ENCODE data around the gene MESD.

DNA sequence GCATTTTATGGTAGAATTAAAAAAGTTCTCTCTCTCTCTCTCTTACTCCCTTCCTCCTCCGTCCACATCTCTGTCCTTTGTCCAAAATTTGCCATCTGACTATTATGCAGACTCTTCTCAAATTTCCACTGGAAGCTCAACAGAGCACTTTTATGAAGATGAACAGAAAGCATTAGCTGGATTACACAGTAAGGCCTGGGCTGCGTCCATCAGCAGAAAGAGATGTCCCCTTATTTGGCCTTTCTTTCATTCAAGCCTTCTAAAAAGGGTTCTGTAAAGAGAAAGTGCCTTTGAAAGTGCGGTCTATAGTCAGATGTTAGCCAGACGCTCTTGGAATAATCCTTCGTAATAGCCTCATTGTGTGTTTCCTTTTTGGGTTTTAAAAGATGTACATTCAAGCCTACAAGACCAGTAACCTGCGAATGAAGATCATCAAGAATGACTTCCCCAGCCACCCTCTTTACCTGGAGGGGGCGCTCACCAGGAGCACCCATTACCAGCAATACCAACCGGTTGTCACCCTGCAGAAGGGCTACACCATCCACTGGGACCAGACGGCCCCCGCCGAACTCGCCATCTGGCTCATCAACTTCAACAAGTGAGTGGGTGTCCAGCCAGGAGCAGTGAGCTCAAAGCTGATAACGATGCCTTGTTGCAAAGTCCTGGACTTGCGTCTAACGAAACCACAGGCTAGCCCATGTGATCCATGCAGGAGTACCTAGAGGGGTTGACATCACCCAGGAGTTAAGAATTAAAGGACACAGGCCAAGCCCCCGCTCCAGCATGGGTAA lies 53.1 kb downstream of the MESD start:
- TF ChIP-seq, protein P1, sequence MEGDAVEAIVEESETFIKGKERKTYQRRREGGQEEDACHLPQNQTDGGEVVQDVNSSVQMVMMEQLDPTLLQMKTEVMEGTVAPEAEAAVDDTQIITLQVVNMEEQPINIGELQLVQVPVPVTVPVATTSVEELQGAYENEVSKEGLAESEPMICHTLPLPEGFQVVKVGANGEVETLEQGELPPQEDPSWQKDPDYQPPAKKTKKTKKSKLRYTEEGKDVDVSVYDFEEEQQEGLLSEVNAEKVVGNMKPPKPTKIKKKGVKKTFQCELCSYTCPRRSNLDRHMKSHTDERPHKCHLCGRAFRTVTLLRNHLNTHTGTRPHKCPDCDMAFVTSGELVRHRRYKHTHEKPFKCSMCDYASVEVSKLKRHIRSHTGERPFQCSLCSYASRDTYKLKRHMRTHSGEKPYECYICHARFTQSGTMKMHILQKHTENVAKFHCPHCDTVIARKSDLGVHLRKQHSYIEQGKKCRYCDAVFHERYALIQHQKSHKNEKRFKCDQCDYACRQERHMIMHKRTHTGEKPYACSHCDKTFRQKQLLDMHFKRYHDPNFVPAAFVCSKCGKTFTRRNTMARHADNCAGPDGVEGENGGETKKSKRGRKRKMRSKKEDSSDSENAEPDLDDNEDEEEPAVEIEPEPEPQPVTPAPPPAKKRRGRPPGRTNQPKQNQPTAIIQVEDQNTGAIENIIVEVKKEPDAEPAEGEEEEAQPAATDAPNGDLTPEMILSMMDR (conservative IDR thresholded peaks at IDR 0.05; ENCODE audit: low read depth, low read length): no peak
- TF ChIP-seq EZH2phosphoT487 (IDR thresholded peaks at IDR 0.05; ENCODE audit: borderline replicate concordance, low read length): no peak
- no peak for TF ChIP-seq EZH2 (IDR thresholded peaks at IDR 0.05; ENCODE audit: low read length, unreplicated experiment)

Data from PC-3 (cell line).